Left ventricle myocardium inferior (tissue), 1 donor: ENCODE data around the gene GAN. TPM values are rescaled to one million over a fixed set of nuclear protein-coding genes. Genes with fewer than 3 reads are reported as not detected.

Experiments
- DNase-seq: peaks from one replicate; pipeline ENCODE4 v3.0.0-alpha.2; 2020
- H3K27ac ChIP-seq: fragments of 200-600 bp; replicated peaks from 2 replicates; pipeline ENCODE4 v1.8.0; 2021
- H3K27me3 ChIP-seq: fragments of 200-600 bp; 2 replicates; pipeline ENCODE4 v1.8.0; 2021; ENCODE audit warnings: low read depth
- H3K36me3 ChIP-seq: fragments of 200-600 bp; 2 replicates; pipeline ENCODE4 v1.8.0; 2021
- H3K4me1 ChIP-seq: fragments of 200-600 bp; 2 replicates; pipeline ENCODE4 v1.8.0; 2021
- H3K4me3 ChIP-seq: fragments of 200-600 bp; 2 replicates; pipeline ENCODE4 v1.8.0; 2021; ENCODE audit warnings: mild to moderate bottlenecking, moderate library complexity
- H3K9me3 ChIP-seq: fragments of 200-600 bp; replicated peaks from 2 replicates; pipeline ENCODE4 v1.8.0; 2021
- intact Hi-C: fragments of 100-400 bp; cut with micrococcal nuclease; formaldehyde crosslinking; loops from one replicate; pipeline ENCODE4 v1.11.0; 2022
- total RNA-seq: library from RNA; stranded (reverse); fragmentation: NEBNext Ultra II Directional; extraction: Animal tissue kit (Norgen Biotek cat#: 25700); gene quantifications from one replicate; pipeline ENCODE4 v1.2.1, GENCODE V29; 2021
- TF ChIP-seq, protein P1 (sequence below): fragments of 200-600 bp; IDR thresholded peaks from 2 replicates; pipeline ENCODE4 v1.8.0; 2021; ENCODE audit warnings: antibody characterized with exemption, mild to moderate bottlenecking, borderline replicate concordance
- donor health status: DM: no; HTN: yes; CAD: no; lungs with severe emphysema.

Gene GAN
- total RNA-seq, 1 donor from 2014 or later: 9.0 TPM

DNA sequence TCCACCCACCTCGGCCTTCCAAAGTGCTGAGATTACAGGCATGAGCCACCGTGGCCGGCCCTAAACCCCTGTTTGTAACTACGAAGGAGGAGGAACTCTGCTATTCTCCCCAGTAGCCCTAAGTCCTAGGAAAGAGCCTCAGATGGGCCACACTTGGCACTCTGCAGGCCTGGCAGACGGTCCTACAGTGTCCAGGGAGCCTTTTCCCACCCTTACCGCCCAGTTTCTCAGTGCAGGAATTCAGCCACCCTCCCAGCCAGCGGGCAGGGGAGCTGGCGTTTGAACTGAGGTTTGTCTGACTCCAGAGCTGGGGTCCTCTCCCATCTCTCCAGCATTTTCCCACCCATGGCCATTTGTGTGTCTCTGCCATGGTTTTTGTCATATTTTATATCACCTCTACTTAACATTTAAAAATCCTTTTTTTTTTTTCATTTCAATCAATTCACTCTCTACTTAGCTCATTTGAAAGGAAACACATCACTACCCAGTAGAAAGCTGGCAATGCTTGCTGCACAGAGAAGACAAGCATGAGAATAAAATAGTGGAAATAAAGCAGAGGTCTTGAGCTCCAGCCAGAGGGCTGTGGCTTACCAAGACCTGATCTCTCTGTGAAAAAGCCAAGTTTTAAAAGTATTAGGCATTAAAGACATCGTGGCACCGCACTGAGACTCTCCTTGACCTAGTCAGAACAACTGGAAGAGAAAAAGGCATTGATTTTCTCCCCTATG is 41.4 kb upstream of the GAN start:
- intact Hi-C loops: no loop called here
- H3K4me3 ChIP-seq: no peak overlapping the region
- H3K27ac ChIP-seq: no peak overlapping the region

DNA sequence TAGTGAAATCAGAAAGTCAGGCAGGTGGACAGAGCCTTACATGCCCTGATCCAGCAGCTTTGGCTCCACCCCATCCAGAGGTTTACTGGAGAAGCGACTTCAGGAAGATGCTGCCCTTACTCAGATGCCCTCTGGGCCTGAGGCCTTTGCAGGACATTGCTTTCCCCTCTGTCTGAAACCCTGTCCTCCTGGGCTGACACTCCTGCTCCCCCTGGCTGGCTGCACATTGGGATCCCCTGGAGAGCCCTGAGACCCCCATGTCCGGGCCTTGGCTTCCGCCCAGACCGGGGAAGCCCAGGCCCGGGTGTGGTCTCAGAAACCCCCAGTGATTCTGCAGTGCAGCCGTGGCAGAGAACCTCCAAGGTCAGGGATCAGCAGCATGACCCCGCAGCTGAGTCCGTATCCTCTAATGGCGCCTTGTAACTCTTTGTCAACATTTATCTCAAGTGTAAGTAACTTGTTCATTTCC is 39.7 kb upstream of the GAN start:
- intact Hi-C loops: no loop called here
- TF ChIP-seq, protein P1, sequence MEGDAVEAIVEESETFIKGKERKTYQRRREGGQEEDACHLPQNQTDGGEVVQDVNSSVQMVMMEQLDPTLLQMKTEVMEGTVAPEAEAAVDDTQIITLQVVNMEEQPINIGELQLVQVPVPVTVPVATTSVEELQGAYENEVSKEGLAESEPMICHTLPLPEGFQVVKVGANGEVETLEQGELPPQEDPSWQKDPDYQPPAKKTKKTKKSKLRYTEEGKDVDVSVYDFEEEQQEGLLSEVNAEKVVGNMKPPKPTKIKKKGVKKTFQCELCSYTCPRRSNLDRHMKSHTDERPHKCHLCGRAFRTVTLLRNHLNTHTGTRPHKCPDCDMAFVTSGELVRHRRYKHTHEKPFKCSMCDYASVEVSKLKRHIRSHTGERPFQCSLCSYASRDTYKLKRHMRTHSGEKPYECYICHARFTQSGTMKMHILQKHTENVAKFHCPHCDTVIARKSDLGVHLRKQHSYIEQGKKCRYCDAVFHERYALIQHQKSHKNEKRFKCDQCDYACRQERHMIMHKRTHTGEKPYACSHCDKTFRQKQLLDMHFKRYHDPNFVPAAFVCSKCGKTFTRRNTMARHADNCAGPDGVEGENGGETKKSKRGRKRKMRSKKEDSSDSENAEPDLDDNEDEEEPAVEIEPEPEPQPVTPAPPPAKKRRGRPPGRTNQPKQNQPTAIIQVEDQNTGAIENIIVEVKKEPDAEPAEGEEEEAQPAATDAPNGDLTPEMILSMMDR: no peak

More for the DNA sequence above, 41.4 kb upstream of the GAN start:
- H3K9me3 ChIP-seq: no peaks in the 10 kb centered on the region
- DNase-seq: no peak
- TF ChIP-seq, protein P1: no peak
- H3K36me3 ChIP-seq: no peaks in the 10 kb centered on the region
- no peaks in the 10 kb centered on the region for H3K4me1 ChIP-seq
- no peaks in the 10 kb centered on the region for H3K27me3 ChIP-seq

DNA sequence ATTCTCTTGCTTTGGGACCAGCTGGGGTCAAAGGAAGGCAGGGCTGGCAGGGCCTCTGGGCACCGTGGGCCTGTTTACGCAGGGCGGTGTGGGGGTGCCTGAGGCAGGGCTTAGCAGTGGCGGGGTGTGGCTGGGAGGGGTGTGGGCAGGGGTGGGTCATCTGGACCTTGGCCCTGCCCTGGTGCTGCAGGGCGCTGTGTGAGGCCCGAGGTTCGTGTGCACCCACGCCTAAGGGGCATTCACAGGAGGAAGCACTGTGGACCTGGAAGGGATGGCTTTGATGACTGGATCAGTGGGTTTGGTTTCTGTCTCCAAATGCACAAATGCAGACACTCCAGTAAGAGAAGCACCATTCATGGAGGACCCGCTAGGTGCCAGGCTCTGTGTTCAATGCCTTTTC is 39.0 kb upstream of the GAN start:
- Histone ChIP-seq H3K27ac (no peak overlapping the region), H3K27me3 (no peaks in the 10 kb centered on the region), H3K4me1 (no peaks in the 10 kb centered on the region), H3K4me3 (no peak overlapping the region), H3K36me3 (no peaks in the 10 kb centered on the region), H3K9me3 (no peaks in the 10 kb centered on the region)
- DNase-seq: no peak
- intact Hi-C loops: no loop called here
- TF ChIP-seq, protein P1: no peak

More for the DNA sequence above, 39.7 kb upstream of the GAN start:
- H3K36me3 ChIP-seq: no peaks in the 10 kb centered on the region
- H3K27ac ChIP-seq: no peak overlapping the region
- no peaks in the 10 kb centered on the region for H3K27me3 ChIP-seq
- no peak overlapping the region for H3K4me3 ChIP-seq
- no peaks in the 10 kb centered on the region for H3K4me1 ChIP-seq
- DNase-seq: no peak
- no peaks in the 10 kb centered on the region for H3K9me3 ChIP-seq

DNA sequence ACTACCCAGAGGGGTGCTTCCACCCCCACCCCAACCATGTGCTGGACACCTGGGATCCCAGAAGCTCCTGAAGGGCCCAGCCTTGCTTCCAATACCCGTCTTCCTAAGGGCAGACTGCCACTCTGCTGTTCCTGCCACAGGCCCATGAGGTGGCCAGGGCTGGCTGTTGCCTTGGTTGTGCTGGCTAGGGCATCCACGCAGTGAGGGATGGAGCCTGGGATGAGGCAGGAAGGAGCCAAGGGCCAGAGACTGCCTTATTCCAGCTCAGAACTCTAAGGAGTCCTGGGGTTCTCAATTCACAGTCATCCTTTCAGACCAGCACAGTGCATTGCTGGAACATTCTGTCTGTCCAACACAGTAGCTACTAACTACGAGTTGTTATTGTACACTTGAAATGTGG is 38.4 kb upstream of the GAN start:
- no peaks in the 10 kb centered on the region for H3K27me3 ChIP-seq
- intact Hi-C loops: no loop called here
- no peak overlapping the region for H3K4me3 ChIP-seq

DNA sequence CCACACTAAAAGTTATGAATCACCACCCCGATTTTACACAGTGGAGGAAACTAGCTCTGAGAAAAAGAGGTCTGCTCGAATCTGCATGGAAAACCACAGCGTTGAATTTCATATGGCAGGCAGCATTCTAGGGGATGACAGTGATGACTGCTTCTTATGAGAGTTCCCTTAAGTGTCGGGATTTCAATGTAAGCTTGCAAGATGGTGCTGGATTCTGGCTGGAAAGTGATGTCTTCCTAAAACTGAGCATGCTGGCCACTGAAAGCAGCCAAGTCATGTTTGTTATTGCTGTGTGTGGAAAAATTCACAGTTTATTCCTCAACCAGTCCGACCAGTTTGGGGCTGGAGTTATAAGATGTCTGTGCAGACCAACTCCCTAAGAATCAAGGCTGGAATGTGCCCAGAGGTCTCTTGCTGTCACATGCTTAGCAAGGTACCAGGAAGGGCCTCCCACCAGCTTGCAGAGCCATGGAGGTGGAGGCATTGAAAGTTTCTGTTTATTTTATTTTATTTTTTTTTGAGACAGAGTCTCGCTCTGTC is 37.2 kb upstream of the GAN start:
- Histone ChIP-seq H3K4me1 (no peaks in the 10 kb centered on the region), H3K36me3 (no peaks in the 10 kb centered on the region), H3K27ac (no peak overlapping the region), H3K9me3 (no peaks in the 10 kb centered on the region), H3K4me3 (no peak overlapping the region), H3K27me3 (no peaks in the 10 kb centered on the region)
- intact Hi-C loops: no loop called here
- no peak for DNase-seq
- TF ChIP-seq, protein P1: no peak

More for the DNA sequence above, 38.4 kb upstream of the GAN start:
- no peak for DNase-seq
- Histone ChIP-seq H3K27ac (no peak overlapping the region), H3K4me1 (no peaks in the 10 kb centered on the region), H3K9me3 (no peaks in the 10 kb centered on the region), H3K36me3 (no peaks in the 10 kb centered on the region)
- TF ChIP-seq, protein P1: no peak
